Measurements from ENCODE around the gene CPAMD8.

CPAMD8 gene

DNA sequence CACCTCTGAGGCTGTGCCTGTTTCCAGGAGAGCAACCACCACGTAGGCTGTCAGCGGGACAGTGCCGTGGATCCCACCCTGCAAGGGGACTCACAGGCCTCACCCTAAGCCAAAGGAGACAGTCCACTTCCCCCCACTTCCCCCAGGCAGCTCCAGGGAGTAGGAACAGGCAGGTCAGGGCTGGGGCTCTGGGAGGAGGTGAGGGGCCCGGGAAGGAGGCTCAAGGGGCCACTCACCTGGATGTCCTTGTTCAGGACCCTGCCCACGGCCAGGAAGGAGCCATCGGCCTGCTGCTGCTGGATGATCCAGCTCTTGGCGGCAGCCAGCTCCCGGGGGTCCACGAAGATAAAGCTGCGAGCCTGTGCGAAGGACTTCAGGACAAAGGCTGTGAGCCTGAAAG is 112.2 kb downstream of the CPAMD8 start:
- DNase-seq: no peak

DNA sequence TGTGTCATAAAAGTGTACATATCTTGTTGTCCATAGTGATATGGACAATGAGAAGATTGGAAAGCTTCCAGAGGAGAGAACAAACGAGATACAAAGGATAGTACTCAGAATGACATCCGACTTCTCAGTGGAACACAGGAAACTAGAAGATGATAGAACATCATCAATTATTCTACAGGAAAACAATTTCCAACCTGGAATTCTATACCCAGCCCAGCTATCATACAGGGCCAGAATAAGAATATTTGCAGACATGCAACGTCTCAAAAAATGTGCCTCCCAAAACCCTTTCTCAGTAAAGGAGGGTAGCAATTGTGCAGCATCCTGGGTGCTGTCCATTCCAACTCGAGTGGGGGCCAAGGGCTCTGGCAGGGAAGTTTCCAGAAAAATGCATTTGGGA is 113.8 kb downstream of the CPAMD8 start:
- DNase-seq: no peak

DNA sequence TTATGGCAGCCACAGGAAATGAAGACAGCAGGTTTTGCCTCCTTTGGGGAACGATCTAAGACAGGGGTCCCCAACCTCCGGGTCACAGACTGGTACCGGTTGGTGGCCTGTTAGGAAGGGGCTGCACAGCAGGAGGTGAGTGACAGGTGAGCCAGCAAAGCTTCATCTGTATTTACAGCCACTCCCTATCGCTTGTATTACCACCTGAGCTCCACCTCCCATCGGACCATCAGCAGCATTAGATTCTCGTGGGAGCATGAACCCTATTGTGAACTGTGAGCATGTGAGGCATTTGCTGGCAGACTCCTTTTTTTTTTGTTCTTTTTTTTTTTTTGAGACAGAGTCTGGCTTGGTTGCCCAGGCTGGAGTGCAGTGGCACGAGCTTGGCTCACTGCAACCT is 115.6 kb downstream of the CPAMD8 start:
- no peak for DNase-seq

DNA sequence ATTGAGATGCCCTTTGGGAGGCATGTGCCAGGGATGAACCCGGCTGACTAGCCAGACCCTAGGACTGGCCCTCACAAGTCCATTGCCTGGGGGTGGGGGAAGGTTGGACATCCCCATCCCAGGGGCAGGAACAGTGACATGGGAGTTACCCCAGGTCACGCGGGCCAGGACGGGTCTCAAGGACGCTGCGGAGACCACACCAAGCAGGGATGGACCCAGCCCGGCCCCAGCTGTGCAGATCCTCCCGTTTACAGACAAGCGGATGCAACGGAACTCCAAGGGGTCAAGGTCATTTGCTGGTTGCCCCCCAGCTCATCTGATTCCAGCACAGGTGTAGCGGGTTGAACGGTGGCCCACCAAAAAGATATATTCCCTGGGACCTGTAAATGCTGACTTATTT is 117.9 kb downstream of the CPAMD8 start:
- DNase-seq: no peak

DNA sequence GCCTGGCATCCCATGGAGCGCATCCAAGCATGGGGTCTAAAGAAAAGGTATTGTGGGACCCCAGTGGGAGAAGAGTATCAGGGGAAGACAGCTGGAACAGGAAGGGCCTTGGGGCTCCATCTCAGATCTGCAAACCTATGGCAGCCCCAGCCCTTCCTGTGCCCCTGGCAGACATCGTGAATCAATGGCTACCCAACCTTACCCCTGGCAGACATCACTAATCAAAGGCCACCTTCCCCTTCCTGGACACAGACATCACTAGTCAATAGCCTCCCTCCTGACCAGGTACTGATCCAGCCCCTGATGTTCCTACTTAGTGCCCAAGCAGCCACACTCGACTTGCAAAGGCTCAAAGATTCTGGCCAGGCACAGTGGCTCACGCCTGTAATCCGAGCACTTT is 122.0 kb downstream of the CPAMD8 start:
- no peak for DNase-seq

DNA sequence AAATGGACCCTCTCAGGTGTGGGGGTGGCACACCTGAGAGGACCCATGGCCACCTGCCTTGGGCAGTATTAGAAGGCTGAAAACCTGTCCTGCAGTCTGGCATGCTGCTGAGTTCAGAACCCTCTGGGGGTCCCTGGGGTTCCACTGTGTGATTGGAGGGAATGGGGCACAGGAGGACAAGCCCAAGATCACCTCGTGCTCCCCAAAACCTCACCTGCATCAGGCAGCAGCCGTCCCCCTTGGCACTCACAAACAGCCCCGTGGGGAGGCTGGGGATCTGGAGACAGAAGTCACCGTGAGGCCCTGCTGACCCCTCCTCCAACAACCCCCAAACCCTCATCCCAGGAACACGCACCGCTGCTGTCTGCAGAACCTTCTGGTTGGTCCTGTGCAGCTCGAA is 123.3 kb downstream of the CPAMD8 start:
- DNase-seq: no peak

DNA sequence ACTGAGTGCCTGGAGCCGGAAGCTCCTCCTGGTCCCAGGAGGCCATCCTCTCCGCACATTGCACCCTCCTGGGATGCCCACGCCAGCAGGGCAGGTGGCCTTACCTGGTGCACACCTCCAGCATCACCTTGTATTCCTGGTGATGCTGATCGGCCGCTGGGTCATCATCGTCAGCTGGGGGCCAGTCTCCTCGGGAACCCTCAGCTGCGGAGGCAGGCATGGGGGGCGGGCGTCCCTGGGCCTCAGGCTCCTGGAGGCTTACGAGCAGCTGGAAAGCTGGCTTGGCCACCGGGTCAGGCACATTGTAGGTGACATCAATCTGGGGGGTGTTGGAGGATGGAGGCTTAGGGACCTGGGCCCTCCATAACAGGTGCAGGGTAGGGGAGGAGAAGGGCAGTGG is 124.1 kb downstream of the CPAMD8 start:
- DNase-seq: no peak

DNA sequence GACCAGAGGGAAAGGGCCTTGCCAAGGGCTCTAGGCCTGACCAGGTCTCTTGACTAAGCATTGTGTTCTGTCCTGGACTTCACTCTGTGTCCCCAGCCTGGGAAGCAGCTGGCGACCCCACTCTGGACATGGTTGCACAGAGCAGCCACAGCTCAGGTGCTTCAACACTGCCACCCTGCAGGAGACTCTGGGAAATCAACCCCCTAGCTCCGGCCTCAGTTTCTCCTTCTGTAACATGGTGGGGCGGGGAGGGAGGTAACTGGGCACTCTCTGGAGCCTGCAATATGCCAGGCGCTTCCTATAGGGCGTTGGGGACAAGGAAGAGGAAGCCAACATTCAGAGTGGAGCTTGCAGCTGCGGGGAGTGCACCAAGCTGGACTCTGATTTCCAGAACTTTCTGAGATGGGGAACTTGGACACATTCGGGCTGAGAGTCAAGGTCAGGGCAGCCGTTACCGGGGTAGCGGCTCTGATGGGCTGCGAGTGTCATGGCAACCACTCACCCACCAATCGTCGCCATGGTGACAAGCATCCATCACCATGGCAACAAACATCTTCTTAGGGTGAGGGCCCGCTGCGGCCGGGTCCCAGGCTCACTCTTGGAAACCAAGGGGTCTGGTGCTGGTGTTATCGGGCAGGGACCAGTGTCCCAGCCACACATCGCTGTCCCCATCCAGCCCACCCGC is 125.0 kb downstream of the CPAMD8 start:
- DNase-seq: no peak

DNA sequence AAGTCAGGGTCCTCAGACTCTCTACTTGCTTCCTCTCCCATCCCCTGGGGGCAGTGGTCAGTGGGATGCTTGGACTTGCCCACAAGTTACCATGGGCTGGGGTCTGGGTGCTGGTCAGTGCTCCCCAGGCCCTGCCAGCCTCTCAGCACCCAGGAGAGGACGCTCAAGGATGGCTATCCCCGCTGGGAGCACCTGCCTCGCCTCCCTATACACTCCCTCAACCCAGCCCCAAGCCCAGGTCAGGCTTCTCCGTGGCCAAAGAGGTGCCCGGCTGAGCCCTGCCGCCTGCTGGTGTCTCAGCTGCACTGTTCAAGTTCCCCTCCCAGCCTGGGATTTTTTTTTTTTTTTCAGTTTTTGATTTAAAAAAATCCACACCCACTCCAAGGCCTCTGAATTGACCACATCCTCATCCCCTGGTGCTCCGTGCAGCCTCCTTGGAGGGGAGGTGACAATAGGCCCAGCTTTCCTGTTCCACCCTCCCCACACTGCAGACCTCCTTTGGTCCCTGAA is 127.0 kb downstream of the CPAMD8 start:
- no peak for DNase-seq

DNA sequence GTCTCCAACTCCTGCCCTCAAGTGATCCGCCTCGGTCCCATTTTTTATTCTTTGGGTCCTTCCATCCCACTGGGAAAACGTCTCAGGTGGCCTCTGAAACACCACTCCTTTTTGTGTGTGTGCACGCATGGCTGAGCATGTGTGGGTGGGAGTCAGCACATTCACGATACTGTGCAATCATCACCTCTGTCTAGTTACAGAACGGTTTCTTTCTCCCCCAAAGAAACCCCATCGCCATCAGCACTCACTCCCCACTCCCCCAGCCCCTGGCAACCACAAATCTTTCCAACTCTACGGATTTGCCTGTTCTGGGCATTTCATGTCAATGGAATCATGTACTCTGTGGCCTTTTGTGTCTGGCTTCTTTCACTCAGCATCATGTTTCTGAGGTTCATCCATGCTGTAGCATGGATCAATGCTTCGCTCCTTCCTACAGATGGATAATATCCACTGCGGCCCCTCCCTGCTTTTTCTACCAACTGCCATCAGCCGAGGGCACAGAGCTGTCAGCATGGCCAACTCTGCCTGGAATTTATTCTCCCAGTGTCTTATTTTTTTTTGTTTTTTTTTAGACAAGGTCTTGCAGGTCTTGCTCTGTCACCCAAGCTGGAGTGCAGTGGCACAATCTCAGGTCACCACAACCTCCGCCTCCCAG is 128.1 kb downstream of the CPAMD8 start:
- no peak for DNase-seq

DNA sequence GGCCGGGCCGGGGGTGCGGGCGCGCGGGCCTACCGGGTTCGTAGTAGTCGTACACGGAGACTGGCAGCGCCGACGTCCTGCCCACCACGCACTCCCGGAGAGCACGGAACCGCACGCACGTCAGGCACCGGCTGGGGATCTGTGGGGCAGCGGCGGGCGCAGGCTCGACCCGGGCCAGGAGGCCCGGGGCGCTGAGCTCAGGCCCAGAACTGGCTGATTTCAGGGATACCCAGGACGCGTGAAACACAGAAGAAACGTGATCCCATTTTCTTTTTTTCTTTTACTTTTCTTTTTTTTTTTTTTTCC is 128.8 kb downstream of the CPAMD8 start:
- DNase-seq: no peak

DNA sequence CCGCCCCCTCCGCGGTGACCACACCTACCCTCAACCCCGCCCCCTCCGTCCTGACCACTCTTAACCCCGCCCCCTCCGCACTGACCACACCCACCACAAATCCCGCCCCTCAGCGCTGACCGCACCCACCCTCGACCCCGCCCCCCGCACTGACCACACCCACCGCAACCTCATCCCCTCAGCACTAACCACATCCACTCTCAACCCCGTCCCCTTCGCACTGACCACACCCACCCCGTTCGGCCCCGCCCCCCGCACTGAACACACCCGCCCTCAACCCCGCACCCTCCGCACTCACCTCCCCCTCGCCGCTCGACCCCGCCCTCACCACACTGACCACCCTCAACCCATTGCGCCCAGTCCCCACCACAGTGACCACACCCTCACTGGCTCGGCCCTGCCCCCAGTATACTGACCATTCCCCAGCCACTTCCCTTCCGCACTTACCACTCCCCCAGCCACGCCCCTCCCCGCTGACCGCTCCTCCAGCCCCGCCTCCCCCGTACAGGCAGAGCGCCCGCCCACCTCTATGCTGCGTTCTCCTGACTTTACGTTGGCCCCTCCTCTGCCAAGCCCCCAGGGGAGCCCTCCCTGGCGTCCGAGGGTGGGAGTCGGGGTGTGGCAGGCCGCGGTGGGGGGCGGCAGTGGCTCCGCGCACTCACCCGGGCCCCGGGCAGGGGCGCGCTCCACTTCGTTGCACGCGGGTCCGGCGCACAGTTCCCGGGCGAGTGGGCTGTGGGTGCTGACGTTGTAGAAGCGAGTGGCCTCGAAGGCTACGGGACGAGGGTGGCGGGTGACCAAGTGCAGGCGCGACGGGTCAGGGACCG is 129.4 kb downstream of the CPAMD8 start:
- DNase-seq: peak; percentile 9 to 57 (median 36)

DNA sequence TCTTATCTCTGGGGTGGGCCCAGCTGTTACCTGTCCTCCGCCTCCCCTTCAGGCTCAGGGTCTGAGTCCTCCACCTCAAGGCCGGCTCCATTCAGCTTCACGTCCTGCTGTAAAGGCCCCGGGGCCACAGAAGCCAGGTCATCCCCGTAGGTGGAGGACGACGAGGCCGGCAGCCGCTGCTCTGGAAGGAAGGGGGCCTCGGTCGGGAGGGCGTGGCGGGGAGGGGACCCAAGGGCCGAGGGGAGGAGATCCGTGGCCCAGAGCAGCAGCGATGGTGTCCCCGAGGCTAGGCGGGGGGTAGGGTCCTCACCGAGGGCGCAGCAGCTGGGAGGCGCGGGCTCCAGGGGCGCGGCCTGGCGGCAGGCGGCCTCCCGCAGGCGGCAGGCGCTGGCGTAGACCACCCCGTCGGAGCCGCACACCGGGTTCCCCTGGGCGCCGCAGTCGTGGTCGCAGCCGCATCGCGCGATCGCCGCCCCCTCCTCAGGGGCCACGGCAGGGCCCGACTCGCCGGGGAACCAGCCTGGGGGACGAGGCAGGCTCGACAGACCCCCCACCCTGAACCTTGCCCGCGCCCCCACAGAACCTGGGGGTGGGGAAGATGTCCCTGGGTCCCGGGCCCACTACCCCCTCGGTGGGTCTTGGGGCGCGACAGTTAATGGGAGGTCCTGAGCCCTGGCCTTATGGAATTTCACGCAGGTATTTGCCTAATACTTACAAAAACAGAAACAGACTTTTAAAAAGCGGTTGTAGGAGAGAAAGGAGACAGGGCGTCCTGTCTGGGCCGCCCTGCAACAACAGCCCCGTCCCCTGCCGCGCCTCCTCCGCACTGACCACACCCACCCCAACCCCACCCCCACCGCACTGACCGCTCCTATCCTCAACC is 130.2 kb downstream of the CPAMD8 start:
- DNase-seq: peak in 1 of 6 experiments; percentile 6

DNA sequence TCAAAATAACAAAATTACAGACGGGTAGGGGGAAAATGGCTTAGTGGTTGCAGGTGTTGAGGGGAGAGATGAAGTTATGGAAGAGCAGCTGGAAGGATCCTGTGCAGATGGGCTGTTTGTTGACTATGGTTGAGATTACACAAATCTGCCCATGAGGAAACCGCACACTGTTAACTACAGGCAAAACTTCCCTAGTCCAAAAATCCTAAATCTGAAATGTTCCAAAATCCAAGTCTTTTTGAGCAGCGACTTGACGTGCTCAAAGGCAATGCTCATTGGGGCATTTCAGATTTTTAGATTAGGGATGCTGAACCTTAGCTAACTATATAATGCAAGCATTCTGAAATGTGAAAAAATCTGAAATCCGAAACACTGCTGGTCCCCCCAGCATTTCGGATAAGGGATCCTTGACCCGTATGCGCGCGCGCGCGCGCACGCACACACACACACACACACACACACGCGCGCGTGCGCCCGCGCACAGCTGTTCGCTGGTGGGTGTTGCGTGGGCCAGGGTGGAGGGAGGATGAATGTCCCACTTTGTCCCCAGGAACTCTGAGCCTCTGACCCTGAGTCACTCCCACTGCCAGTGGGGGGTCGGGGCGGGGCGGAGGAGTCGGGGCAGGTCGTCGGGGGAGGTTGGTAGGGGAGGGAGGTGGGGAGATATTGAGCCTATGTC is 131.0 kb downstream of the CPAMD8 start:
- no peak for DNase-seq

DNA sequence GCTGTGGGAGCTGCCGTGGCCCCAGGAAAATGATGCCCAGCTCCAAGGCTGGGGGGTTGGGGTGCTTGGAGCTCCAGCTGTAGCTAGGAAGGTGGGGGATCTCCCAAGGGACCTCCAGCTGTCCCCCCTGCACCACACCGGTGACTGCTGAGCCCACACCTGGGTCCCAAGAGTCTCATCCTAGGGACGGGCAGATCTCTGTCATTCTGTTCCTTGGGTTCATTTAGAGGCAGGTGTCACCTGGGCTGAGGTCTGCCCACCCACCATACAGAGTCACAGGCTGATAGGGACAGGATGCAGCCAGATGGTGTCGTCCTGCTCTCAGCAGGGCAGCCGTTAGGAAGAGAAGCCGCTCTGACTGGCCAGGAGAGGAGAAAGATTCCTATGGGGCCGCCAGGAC is 132.5 kb downstream of the CPAMD8 start:
- no peak for DNase-seq

DNA sequence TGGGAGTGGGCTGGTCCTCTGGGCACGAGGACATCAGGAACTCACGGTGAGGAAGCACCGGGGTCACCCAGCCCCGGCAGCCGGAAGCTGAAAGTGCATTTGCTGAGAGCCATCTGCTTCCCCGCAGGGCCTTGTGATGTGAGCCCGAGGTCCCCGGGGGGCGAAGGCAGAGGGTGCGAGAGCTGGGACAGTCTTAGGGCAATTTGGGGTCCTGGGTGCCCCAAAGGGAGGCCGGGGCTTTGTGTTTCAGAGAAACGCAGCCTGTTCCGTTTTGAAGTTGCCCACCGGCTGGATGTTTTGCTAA is 133.0 kb downstream of the CPAMD8 start:
- no peak for DNase-seq

DNA sequence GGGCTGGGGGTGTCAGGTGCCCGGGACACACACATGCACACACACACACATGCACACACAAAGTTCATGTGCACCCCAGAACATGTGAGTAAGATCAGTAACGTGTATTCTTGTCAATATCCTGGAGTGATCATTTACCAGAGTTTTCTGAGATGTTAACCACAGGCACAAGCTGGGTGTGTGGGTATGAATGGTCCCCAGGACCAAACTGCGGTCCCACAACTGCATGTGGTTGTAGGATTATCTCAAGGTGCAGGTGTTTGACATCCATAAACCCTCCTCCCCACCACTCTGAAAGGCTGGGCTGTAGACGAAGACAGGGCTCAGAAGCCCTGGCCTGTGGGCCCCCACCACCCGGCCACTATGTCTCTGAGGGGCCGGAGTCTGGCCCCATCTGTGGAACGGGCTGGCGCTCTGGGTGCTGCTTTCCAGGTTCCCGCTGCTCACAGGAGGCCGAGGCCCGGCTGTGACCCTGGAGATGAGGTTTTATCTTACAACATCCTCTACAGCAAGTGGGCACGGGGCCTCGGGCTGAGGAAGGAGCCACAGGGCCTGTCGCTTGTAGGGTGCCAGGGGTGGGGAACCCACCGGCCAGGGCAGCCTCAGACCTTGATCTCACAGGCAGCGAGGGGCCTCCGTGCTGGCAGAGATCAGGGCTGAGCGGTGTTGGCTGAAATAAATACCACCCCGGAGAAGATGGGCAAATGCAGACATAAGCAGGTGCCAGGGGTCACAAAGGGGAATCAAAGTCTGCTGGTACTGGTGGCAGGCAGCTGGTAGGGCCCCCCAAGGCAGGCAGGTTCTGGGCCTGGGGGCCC is 133.5 kb downstream of the CPAMD8 start:
- no peak for DNase-seq

DNA sequence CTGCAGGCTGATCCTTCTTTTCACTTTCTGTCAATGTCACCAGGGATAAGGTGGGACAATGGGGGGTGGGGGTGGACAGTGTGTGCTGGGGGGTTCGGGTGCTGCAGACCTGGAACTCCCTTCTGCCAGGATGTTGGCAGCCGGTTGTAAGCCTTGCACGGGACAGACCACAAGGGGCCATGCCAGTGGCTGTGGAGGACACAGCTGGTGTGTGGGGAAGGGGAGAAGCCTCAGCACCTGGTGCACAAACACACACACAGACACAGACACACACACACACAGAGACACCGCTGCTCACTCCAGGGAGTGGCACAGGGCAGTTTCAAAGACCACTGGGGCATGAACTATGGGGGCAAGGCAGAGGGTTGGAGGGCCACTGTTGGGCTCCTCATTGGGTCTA is 134.2 kb downstream of the CPAMD8 start:
- no peak for DNase-seq

DNA sequence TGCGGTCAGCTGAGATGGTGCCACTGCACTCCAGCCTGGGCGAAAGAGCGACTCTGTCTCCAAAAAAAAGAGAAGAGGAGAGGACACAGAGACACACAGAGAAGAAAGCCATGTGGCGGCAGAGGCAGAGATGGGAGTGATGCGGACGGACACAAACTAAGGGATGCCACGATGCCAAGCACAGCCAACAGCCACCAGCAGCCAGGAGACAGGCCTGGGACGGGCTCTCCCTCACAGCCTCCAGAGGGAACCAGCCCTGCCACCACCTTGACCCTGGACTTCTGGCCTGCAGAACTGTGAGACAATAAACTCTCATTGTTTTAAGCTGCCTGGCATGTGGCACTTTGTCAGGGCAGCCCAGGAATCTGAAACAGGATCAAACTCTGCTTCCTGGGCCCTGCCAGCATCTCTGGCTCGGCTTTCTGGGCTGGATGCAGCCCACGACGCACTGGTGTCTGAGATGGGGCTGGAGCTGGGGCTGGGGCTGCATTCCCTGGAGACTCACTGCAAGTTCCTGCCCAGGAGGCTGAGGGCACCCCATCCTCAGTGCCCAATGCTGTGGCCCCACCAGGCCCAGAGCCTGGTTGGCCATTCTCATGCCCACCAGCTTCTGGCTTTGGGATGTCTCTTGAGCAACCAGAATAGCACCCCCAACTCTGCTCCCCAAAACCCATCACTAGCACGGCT is 134.8 kb downstream of the CPAMD8 start:
- DNase-seq: no peak

DNA sequence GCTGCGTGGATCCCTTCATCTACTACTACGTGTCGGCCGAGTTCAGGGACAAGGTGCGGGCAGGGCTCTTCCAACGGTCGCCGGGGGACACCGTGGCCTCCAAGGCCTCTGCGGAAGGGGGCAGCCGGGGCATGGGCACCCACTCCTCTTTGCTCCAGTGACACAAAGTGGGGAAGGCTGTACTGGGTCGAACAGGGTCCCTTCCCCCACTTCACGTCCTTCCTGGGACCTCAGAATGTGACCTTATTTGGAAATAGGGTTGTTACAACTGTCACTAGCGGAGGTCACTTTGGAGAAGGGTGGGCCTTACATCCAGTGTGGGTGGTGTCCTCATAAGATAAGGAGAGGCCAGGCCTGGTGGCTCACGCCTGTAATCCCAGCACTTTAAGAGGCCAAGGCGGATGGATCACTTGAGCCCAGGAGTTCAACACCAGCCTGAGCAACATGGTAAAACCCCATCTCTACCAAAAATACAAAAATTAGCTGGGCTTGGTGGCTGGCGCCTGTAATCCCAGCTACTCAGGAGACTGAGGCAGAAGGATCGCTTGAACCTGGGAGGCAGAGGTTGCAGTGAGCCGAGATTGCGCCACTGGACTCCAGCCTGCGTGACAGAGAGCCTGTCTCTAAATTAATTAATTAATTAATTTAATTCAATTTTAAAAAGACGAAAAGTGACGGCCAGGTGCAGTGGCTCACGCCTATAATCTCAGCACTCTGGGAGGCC is 136.0 kb downstream of the CPAMD8 start:
- no peak for DNase-seq

Data from stimulated activated naive CD4-positive, alpha-beta T cell (primary cell).